Testis (tissue), 3 donors: ENCODE results near the gene GOT1. TPM values are rescaled to one million over a fixed set of nuclear protein-coding genes. Genes with fewer than 3 reads are reported as not detected.

Experiments used
- DNase-seq: peaks from one replicate; pipeline ENCODE4 v3.0.0-alpha.2; 2019
- H3K27ac ChIP-seq, 2 donors: fragments of 200-600 bp; sonication (generic); one replicate each; pipeline ENCODE4 v1.5.1; 2019
- H3K27me3 ChIP-seq: fragments of 200-600 bp; sonication (generic); one replicate; pipeline ENCODE4 v1.5.1; 2019
- H3K36me3 ChIP-seq: fragments of 200-600 bp; sonication (generic); one replicate; pipeline ENCODE4 v1.5.1; 2017; ENCODE audit warnings: low read depth; ENCODE audit errors: missing control alignments
- H3K4me1 ChIP-seq: fragments of 200-600 bp; sonication (generic); one replicate; pipeline ENCODE4 v1.5.1; 2019
- H3K4me3 ChIP-seq, 2 donors: fragments of 200-600 bp; sonication (generic); one replicate each; pipeline ENCODE4 v1.5.1; 2017 to 2019
- H3K9me3 ChIP-seq: fragments of 200-600 bp; sonication (generic); one replicate; pipeline ENCODE4 v1.5.1; 2017
- CTCF ChIP-seq, 3 experiments: fragments of 450-650 bp in 2 of 3; fragments of 200-600 bp in 1 of 3; sonication (generic) in 1 of 3; IDR thresholded peaks; one replicate each; pipeline ENCODE4 v1.5.1; 2016 to 2019; ENCODE audit warnings: antibody characterized with exemption in 3 of 3, mild to moderate bottlenecking in 2 of 3, moderate library complexity in 1 of 3
- POLR2A ChIP-seq: fragments of 450-650 bp; IDR thresholded peaks from one replicate; pipeline ENCODE4 v1.6.1; 2017; ENCODE audit warnings: antibody characterized with exemption, mild to moderate bottlenecking, moderate library complexity
- WGBS, 2 donors: methylation state at CpG; one replicate each; pipeline ENCODE4 v1.1.5; 2018; 5-methylcytosine and 5-hydroxymethylcytosine counted together
- intact Hi-C: fragments of 100-400 bp; cut with DNase I; formaldehyde crosslinking; loops from one replicate; pipeline ENCODE4 v1.15.1; 2023; ENCODE audit warnings: low total_unique reads
- polyA plus RNA-seq: library from polyadenylated mRNA; stranded (reverse); fragments of 350-450 nt; fragmentation: Illumina TruSeq; extraction: RNeasy Lipid Tissue Mini Kit (QIAGEN cat#74804); gene quantifications from one replicate; pipeline ENCODE4 v1.2.3, GENCODE V29; 2014; ENCODE audit warnings: low read depth, low replicate concordance; ENCODE audit not compliant: insufficient read depth
- total RNA-seq, 2 donors: library from RNA; depleted of rRNA; stranded (reverse); fragments of >200 nt; gene quantifications; one replicate each; pipeline ENCODE4 v1.2.3, GENCODE V29; 2016

The GOT1 gene
- total and polyA plus RNA-seq, 3 donors from 2014 or later = 34.3 to 121 (median 38.3) TPM

- Histone ChIP-seq H3K9me3 (no peaks in the 10 kb centered on the region), H3K4me1 (peaks cover under 1% of the 10 kb centered on the region), H3K27ac (no peak overlapping the region), H3K36me3 (no peaks in the 10 kb centered on the region), H3K4me3 (no peak overlapping the region), H3K27me3 (no peaks in the 10 kb centered on the region)
- intact Hi-C loops = no loop called here
- DNase-seq = no peak
- no peak for TF ChIP-seq POLR2A
- no peak for TF ChIP-seq CTCF (IDR thresholded peaks at IDR 0.05)
- WGBS, 2 donors = 91 to 94% methylated on average over 3 of the region's 3 CpGs
Measured at GRCh38 chr10:99456207-99456930, 25.9 kb upstream of the GOT1 start.

- Histone ChIP-seq H3K27ac (no peak overlapping the region), H3K9me3 (no peaks in the 10 kb centered on the region), H3K36me3 (no peaks in the 10 kb centered on the region), H3K27me3 (no peaks in the 10 kb centered on the region), H3K4me1 (peaks cover 8% of the 10 kb centered on the region), H3K4me3 (no peak overlapping the region)
- WGBS, 2 donors = 80 to 87% methylated on average over 1 of the region's 1 CpG
- DNase-seq = no peak
- intact Hi-C loops = no loop called here
- TF ChIP-seq CTCF (IDR thresholded peaks at IDR 0.05) = no peak
- TF ChIP-seq POLR2A = no peak
Measured at GRCh38 chr10:99451981-99452380, 21.6 kb upstream of the GOT1 start.

GRCh38 chr10:99451499-99451788 lies 21.0 kb upstream of the GOT1 start:
- no peaks in the 10 kb centered on the region for H3K27me3 ChIP-seq
- peaks cover 8% of the 10 kb centered on the region for H3K4me1 ChIP-seq
- DNase-seq = no peak
- 48 to 53% methylated on average over 5 of the region's 5 CpGs for WGBS, 2 donors
- TF ChIP-seq POLR2A (no peak), CTCF (IDR thresholded peaks at IDR 0.05) (no peak)
- no peak overlapping the region for H3K27ac ChIP-seq
- intact Hi-C loops = no loop called here
- H3K4me3 ChIP-seq = no peak overlapping the region
- H3K36me3 ChIP-seq = no peaks in the 10 kb centered on the region
- H3K9me3 ChIP-seq = no peaks in the 10 kb centered on the region

GRCh38 chr10:99450624-99451498 lies 20.4 kb upstream of the GOT1 start:
- no peak overlapping the region for H3K4me3 ChIP-seq
- no peaks in the 10 kb centered on the region for H3K9me3 ChIP-seq
- no peak for TF ChIP-seq CTCF (IDR thresholded peaks at IDR 0.05)
- no peak for DNase-seq
- peaks cover 8% of the 10 kb centered on the region for H3K4me1 ChIP-seq
- 28 to 37% methylated on average over 6 of the region's 6 CpGs for WGBS, 2 donors
- H3K27ac ChIP-seq = no peak overlapping the region
- H3K27me3 ChIP-seq = no peaks in the 10 kb centered on the region
- intact Hi-C loops = no loop called here
- H3K36me3 ChIP-seq = no peaks in the 10 kb centered on the region
